Activated T-cell treated with anti-CD3 and anti-CD28 coated beads, Interleukin-2, amount 50 U/mL, for 48 hours (primary cell): ENCODE measurements around the gene PTPN5.

Source experiments
- DNase-seq, 2 experiments: peaks; one replicate each; pipeline ENCODE4 v3.0.0-alpha.2; 2020

PTPN5 gene

DNA sequence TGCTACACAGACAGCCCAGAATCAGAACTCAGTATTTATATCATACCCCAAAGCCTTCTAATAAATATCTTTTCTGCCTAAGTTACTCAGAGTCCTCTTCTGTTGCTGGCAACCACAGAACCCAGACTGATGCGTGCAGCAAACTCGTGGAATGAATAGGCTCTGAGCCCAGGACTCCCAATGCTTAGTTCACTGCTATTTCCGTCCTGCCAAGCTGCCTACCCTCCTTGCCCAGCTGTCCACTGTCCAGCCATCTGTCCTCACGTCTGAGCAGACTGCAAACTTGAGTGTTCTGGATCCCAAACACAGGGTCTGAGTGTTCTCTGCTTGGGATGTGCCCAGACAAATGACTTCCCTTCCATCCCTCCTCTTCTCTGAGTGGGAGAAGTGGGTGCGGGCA is 19.4 kb downstream of the PTPN5 start:
- no peak for DNase-seq

- no peak for DNase-seq
These were observed 20.1 kb downstream of the PTPN5 start for GRCh38 chr11:18771266-18772035.

DNA sequence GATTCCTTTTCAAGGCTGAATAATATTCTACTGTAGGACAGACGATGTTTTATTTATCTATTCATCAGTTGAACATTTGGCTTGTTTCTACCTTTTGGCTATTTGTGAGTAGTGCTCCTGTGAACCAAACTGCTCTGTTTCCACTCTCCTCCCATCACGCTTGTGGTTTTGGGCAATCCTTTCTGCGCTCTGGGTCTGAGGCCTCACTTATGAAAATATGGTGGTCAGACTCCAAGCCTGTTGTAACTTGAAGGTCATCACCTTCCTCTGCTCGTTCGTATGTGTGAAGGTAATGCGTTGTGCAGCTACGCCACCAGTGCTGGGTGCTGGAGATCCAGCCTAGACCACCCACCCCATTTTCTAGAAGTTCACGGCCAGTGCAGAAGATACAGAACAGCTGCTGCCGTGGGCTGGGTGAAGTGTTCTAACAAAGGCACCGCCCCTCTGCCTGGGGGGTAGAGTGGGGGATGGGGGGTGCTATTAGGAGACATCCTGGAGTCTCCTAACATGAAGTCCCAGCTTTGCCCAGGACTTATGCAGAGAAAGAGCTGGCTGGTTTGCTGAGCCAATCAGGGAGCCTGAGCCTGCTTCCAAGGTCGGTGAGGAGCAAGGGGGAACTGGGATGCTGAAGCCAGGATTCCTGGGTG is 21.0 kb downstream of the PTPN5 start:
- no peak for DNase-seq

DNA sequence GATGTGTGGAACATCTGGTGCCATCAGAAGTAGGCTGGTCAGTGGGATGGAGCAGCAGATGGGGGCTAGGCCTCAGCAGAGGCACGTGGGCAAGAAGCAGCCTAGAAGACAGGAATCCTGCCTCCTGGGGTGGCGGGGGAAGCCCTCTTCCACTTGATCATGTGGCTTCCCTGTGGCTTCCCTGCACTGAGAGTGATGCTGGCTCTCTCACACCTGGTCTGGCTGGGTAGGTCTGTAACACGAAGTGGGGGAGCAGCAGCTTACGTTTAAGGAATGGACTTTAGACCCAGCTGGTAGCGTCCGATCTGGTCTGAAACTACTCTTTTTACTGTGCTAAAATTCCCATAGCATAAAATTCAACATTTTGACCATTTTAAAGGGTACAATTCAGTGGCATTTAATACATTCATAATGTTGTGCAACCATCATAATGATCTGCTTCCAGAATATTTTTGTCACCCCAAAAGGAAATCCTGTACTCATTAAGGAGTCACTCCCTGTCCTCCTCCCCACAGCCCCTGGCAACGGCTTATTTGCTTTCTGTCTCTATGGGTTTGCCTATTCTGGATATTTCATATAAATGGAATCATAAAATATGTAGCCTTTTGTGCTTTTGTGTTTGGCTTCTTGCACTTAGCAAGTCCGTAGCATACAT is 21.7 kb downstream of the PTPN5 start:
- no peak for DNase-seq

- no peak for DNase-seq
These were observed 22.6 kb downstream of the PTPN5 start for GRCh38 chr11:18768978-18769377.

DNA sequence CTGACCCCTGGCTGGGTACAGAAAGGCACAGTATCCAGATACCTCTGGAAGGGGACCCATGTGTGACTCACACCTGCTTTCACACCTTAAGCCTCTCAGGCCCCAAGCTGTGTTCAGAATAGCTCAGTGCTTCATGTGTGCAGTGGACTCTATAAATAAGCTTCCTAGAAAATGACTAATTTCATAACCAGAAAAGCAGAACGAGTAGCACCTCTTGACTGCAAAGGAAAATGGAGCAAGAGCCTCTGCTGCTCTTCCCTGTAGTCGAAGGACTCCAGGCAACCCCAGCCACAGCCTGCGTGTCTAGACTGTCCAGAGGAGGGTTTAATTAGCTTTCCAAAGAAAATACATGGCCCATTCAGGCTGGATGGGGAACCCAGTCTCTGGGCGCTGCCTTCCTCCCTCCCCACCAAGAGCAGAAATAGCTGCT is 23.1 kb downstream of the PTPN5 start:
- peak; percentile 27 to 28 for DNase-seq

- no peak for DNase-seq
These were observed 25.6 kb downstream of the PTPN5 start for GRCh38 chr11:18766015-18766414.

- no peak for DNase-seq
These were observed 26.0 kb downstream of the PTPN5 start for GRCh38 chr11:18765554-18765953.

DNA sequence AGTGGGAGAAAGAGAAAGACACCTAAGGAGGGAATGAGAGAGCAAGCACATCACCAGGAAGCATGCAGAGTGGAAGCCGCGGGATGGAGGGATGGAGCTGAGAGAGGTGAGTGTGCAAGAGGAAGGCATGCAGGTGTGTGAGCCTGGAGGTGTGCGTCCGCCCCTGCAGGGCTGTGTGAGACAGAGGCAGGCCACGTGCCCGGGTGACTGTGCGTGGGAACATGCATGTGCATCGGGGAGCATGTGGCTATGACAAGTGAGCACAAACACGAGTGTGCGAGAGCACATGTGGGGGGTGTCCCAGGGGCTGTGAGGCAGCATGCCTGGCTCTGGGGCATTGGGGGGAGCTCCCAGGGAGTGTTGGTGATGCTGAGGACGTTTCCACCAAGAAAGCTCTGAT is 29.9 kb downstream of the PTPN5 start:
- no peak for DNase-seq

DNA sequence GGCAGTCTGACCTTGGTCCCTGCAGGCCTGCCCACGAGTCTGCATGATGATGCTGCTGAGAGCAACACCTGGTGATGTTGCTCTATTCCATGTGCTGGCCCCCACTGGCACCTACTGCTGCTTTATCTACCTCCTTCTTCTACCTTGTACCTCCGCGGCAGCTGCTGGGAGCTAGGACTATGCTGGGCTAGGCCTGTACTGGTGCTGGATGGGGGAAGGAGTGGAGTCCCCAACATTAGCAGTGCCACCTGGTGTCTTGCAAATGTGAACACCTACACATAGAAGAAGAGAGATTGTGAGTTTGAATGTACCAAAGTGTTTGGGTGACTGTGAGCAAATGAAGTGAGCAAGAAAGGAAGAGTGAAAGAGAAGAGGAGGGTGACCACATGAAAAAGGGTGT is 30.5 kb downstream of the PTPN5 start:
- no peak for DNase-seq

DNA sequence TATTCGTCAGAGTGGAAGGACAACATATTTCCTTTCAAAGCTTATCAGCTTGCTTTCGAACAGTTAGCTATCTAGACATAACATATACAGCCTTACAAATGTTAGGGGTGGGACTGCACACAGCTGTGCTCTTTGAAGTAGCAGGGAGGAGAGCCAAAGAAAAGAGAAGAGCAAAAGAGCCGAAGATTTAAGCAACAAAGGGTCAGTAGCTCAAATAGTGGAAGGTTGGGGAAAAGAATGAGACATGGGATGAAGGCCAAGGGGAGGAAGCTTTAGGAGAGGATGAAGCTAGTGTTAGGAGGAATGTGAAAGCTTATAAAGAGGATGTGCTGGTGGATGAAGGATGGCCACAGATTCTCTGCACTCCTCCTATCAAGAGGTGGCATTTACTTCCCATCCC is 33.8 kb downstream of the PTPN5 start:
- no peak for DNase-seq

DNA sequence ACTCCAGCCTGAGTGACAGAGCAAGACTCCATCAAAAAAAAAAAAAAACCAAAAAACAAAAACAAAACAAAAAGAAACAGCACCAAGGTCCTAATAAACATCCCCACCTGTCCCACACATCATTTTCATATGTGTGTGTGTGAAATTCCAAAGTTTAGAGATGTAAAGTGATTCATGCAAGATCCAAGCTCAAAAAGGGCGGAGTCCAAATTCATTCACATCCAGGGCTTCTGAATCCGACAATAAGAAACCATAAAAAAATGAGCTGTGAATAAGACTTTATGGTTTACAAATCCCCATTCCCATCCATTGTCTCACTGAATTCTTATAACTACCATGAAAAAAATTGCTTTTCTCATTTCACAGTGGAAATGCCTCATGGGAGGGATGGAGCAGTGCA is 34.7 kb downstream of the PTPN5 start:
- DNase-seq = no peak

DNA sequence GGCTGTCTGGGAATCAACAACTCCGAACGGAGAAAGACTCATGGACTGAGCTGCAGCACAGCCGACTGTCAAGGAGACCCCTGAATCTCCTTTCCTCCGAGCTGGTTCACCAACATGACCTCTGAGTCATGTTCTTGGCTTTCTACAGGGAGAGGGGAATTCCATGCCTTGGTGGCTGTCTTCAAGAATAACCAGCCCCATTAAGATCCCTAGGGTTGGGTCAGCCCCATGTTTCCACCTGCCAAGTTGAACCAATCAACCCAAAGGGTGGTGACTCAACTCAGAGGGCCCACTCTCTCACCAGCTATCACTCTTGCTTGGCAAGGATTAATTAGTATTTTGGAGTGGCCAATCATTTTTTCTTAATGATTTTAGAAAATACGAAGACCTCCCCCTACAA is 37.3 kb downstream of the PTPN5 start:
- DNase-seq = no peak

DNA sequence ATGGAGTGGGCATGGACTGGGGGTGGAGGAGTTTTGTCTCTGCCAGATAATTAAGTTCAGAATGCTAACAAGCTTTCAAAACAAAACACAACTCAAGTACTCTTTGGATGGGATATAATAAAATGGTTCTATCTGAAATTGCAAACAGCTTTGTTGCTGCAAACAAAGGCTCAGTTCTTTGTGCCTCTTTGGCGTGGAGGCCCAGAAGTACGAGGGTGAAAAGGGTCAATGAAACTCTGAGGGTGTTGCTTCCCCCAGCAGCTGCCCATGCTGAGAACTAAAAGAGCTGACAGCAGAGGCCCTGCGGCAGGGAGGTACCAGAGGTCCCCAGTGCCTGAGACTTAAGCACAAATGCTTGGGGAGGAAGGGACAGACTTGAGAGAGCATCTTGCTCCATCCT is 39.1 kb downstream of the PTPN5 start:
- no peak for DNase-seq

- no peak for DNase-seq
These were observed 40.7 kb downstream of the PTPN5 start for GRCh38 chr11:18750944-18751343.

- DNase-seq = no peak
These were observed 41.8 kb downstream of the PTPN5 start for GRCh38 chr11:18749681-18750319.

GRCh38 chr11:18748766-18749365 is 42.7 kb downstream of the PTPN5 start:
- DNase-seq = no peak

GRCh38 chr11:18745251-18745650 is 46.3 kb downstream of the PTPN5 start:
- DNase-seq = no peak

GRCh38 chr11:18743900-18744514 is 47.6 kb downstream of the PTPN5 start:
- no peak for DNase-seq

- DNase-seq = no peak
These were observed 48.2 kb downstream of the PTPN5 start for GRCh38 chr11:18743365-18743764.

GRCh38 chr11:18741783-18742182 is 49.8 kb downstream of the PTPN5 start:
- no peak for DNase-seq

GRCh38 chr11:18739685-18740084 is 51.9 kb downstream of the PTPN5 start:
- DNase-seq = no peak

GRCh38 chr11:18737642-18738041 is 54.0 kb downstream of the PTPN5 start:
- no peak for DNase-seq
